A549 (cell line): ENCODE results near the gene UPF3B. TPM values are rescaled to one million over a fixed set of nuclear protein-coding genes. Genes with fewer than 3 reads are reported as not detected.
"Not testable (repeated sequence)": the region's sequence is repeated elsewhere in the genome, so short reads cannot be mapped to it uniquely, and the experiment has no call there.

Source experiments
- ATAC-seq, 2 experiments: fragments of 200-7000 bp in 1 of 2; fragments of >200 bp in 1 of 2; cut with Nextera tagmentation in 1 of 2; cut with Tn5 transposase in 1 of 2; 3 replicates each; pipeline versions ENCODE4 v1.8.0 to v1.9.1; 2018 to 2020; ENCODE audit warnings: mild to moderate bottlenecking in 1 of 2, moderate library complexity in 1 of 2
- CTCF ChIA-PET: fragments of 300-600 bp; sonication (Branson Sonifier 250); formaldehyde crosslinking; extraction: SDS; loops from one replicate; lab custom pipeline; 2021; ENCODE audit warnings: antibody characterized with exemption, inconsistent platforms; lab: Yijun Ruan, JAX
- POLR2A ChIA-PET: fragments of 350-600 bp; formaldehyde crosslinking; extraction: SDS; loops from one replicate; lab custom pipeline; 2021; ENCODE audit warnings: antibody characterized with exemption, inconsistent platforms; lab: Yijun Ruan, JAX
- DNase-seq, 2 experiments: peaks; one replicate each; pipeline versions ENCODE4 v3.0.0 to v3.0.0-alpha.2; 2011 to 2016; ENCODE audit warnings: low read depth in 1 of 2, low spot score in 1 of 2
- FAIRE-seq: peaks from 2 replicates; lab custom pipeline; 2011; peaks lifted over from hg19 to GRCh38; lab: Jason Lieb, UNC
- H3K27ac ChIP-seq, 2 experiments: fragments of >200 bp; sonication (Bioruptor Twin); formaldehyde crosslinking; 3 replicates each; pipeline ENCODE4 v1.5.1; 2016 to 2017
- H3K4me1 ChIP-seq: fragments of >200 bp; sonication (Bioruptor Twin); formaldehyde crosslinking; 3 replicates; pipeline ENCODE4 v1.6.1; 2016
- H3K4me2 ChIP-seq: fragments of >200 bp; sonication (Bioruptor Twin); formaldehyde crosslinking; 3 replicates; pipeline ENCODE4 v1.6.1; 2016
- H3K4me3 ChIP-seq: fragments of >200 bp; sonication (Bioruptor Twin); formaldehyde crosslinking; 3 replicates; pipeline ENCODE4 v1.5.1; 2016
- H3K9me3 ChIP-seq: fragments of >200 bp; sonication (Bioruptor Twin); formaldehyde crosslinking; 3 replicates; pipeline ENCODE4 v1.6.1; 2016
- BHLHE40 ChIP-seq: IDR thresholded peaks from 2 replicates; pipeline ENCODE4 v1.6.1; 2012; ENCODE audit warnings: low read depth, low read length, inconsistent platforms
- CBX2 ChIP-seq: fragments of 200-600 bp; sonication (generic); IDR thresholded peaks from 2 replicates; pipeline ENCODE4 v1.6.1; 2016; ENCODE audit warnings: low read depth, mild to moderate bottlenecking, borderline replicate concordance
- EHF ChIP-seq: fragments of 250-450 bp; sonication (Bioruptor Pico); IDR thresholded peaks from 2 replicates; pipeline ENCODE4 v1.5.0; 2020; ENCODE audit warnings: mild to moderate bottlenecking
- HOXB13 ChIP-seq: fragments of 250-450 bp; sonication (Bioruptor Pico); IDR thresholded peaks from 2 replicates; pipeline ENCODE4 v1.5.0; 2020; ENCODE audit warnings: low read depth, mild to moderate bottlenecking, moderate library complexity
- MAFK ChIP-seq: fragments of 450-650 bp; IDR thresholded peaks from 2 replicates; pipeline ENCODE4 v1.6.1; 2014; ENCODE audit not compliant: partially characterized antibody
- MAZ ChIP-seq: fragments of 150-350 bp; IDR thresholded peaks from 2 replicates; pipeline ENCODE4 v1.6.1; 2014; ENCODE audit warnings: antibody characterized with exemption, low read depth, low read length, borderline replicate concordance
- NFE2L2 ChIP-seq: fragments of 150-350 bp; conservative IDR thresholded peaks from 2 replicates; pipeline ENCODE4 v1.6.1; 2014; ENCODE audit warnings: low read length
- RARB ChIP-seq: fragments of 250-450 bp; sonication (Bioruptor Pico); IDR thresholded peaks from 2 replicates; pipeline ENCODE4 v1.8.0; 2021; ENCODE audit warnings: mild to moderate bottlenecking, moderate library complexity
- SMC3 ChIP-seq: fragments of >200 bp; sonication (Bioruptor Twin); formaldehyde crosslinking; IDR thresholded peaks from 3 replicates; pipeline ENCODE4 v1.6.1; 2018; ENCODE audit warnings: inconsistent platforms
- TP53 ChIP-seq: fragments of 250-450 bp; sonication (Bioruptor Pico); IDR thresholded peaks from 2 replicates; pipeline ENCODE4 v1.5.0; 2021; ENCODE audit warnings: mild to moderate bottlenecking, moderate library complexity
- ZSCAN20 ChIP-seq: fragments of 250-450 bp; sonication (Bioruptor Pico); IDR thresholded peaks from 2 replicates; pipeline ENCODE4 v1.8.0; 2022; ENCODE audit warnings: mild to moderate bottlenecking, moderate library complexity
- WGBS: methylation state at CpG from one replicate; pipeline ENCODE4 v1.1.6; 2017; ENCODE audit errors: missing lambda C conversion rate; 5-methylcytosine and 5-hydroxymethylcytosine counted together
- polyA plus RNA-seq, 4 experiments: library from polyadenylated mRNA; depleted of rRNA in 3 of 4; stranded (reverse); fragments of >200 nt; fragmentation: RNase III in 1 of 4; extraction: RNeasy Plus Mini Kit Qiagen cat#74134 plus additional on column Dnase treatment in 1 of 4; gene quantifications; 2 replicates in 3 of 4; 3 replicates in 1 of 4; pipeline ENCODE4 v1.2.3, GENCODE V29; 2011 to 2017
- TF ChIP-seq, protein P1 (sequence below): IDR thresholded peaks from 2 replicates; pipeline ENCODE4 v1.6.1; 2012
- TF ChIP-seq, protein P2 (sequence below): fragments of 250-450 bp; sonication (Bioruptor Pico); IDR thresholded peaks from 2 replicates; pipeline ENCODE4 v1.5.0; 2020; ENCODE audit warnings: low read depth, mild to moderate bottlenecking, moderate library complexity
- TF ChIP-seq, protein P3 (sequence below): fragments of >200 bp; sonication (Bioruptor Twin); formaldehyde crosslinking; IDR thresholded peaks from 3 replicates; pipeline ENCODE4 v1.5.1; 2016
- TF ChIP-seq, protein P4 (sequence below): fragments of 200-600 bp; sonication (generic); IDR thresholded peaks from 2 replicates; pipeline ENCODE4 v1.6.1; 2016; ENCODE audit warnings: antibody characterized with exemption, mild to moderate bottlenecking, moderate library complexity

Gene UPF3B
- polyA plus RNA-seq, 2 of the 4 experiments (the other 2 are of a cell fraction) = 26.4 to 27.6 TPM

DNA sequence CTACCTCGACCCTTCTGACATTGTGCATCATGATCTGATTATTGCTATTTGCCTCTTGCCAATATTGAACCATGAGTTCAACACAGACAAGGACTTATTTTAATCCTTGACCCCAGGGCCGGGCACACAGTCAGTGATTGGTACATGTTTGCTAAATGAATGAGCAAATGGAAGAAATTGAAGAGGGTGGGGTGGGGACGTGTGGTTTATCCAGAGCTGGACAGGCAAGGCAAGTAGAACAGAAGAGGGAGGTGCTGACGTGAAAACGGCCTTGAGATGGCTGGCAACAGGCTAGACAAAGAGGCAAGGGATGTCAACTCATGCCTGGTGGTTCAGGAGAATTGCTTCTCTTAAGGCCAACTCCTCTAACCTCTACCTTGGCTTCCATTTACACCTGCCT lies 28.5 kb downstream of the UPF3B start:
- H3K9me3 ChIP-seq, ATAC-seq: not testable (repeated sequence)

DNA sequence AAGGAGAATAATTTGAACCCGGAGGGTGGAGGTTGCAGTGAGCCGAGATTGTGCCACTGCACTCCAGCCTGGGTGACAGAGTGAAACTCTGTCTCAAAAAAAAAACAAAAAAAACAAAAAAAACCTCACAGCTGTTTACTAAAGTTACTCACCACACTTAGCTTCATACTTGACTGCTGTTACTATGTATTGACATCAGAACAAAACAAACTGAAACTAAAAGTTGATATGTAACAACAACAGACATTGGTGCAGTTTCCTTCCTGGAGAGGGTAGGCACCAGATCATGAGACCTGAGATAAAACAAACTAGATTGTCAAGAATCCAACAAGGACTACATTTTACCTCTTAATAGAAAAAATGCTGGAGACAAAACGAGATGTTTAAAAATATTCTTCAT lies 31.1 kb downstream of the UPF3B start:
- WGBS = 56% methylated on average over 3 of the region's 3 CpGs
- POLR2A ChIA-PET, H3K4me1 ChIP-seq, FAIRE-seq, H3K27ac ChIP-seq, CTCF ChIA-PET, H3K9me3 ChIP-seq, DNase-seq, H3K4me2 ChIP-seq, H3K4me3 ChIP-seq: not testable (repeated sequence)
- peak in 1 of 2 experiments; percentile 42; a peak in 1 of 6 replicates for ATAC-seq

More for the DNA sequence above, 28.5 kb downstream of the UPF3B start:
- 64% methylated on average over 2 of the region's 5 CpGs for WGBS
- H3K27ac ChIP-seq, H3K4me1 ChIP-seq, CTCF ChIA-PET, DNase-seq, H3K4me3 ChIP-seq, H3K4me2 ChIP-seq, POLR2A ChIA-PET, FAIRE-seq: not testable (repeated sequence)

DNA sequence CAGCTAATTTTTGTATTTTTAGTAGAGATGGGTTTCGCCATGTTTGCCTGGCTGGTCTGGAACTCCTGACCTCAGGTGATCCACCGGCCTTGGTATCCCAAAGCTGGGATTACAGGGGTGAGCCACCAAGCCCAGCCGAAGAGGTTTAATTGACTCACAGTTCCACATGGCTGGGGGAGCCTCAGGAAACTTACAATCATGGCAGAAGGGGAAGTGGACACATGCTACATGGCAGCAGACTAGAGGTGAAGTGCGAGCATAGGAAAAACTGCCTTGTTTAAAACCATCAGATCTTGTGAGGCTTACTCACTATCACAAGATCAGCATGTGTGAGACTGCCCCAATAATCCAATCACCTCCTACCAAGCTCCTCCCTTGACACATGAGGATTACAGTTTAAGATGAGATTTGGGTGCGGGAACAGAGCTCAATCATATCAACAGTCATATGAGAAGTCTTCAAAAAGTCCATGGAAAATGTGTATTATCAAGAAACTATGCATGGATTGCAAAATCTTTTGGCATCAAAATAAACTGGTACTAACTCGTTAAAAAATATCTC lies 35.6 kb downstream of the UPF3B start:
- ATAC-seq (no peak), FAIRE-seq (no peak), DNase-seq (no peak)
- no peak overlapping the region for H3K4me2 ChIP-seq
- 71% methylated on average over 6 of the region's 6 CpGs for WGBS
- H3K27ac ChIP-seq = no peak overlapping the region
- POLR2A ChIA-PET = interaction anchor here (1.2 kb wide), 1 partner anchor 26 kb away, joined by 3 read pairs; the partner anchor contains the start of gene RPL39
- no peaks in the 10 kb centered on the region for H3K4me1 ChIP-seq
- no peak overlapping the region for H3K4me3 ChIP-seq
- TF ChIP-seq, protein P1, sequence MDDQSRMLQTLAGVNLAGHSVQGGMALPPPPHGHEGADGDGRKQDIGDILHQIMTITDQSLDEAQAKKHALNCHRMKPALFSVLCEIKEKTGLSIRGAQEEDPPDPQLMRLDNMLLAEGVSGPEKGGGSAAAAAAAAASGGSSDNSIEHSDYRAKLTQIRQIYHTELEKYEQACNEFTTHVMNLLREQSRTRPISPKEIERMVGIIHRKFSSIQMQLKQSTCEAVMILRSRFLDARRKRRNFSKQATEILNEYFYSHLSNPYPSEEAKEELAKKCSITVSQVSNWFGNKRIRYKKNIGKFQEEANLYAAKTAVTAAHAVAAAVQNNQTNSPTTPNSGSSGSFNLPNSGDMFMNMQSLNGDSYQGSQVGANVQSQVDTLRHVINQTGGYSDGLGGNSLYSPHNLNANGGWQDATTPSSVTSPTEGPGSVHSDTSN = no peak
- TF ChIP-seq TP53 (CRISPR knock-in tag) (no peak), MAFK (no peak), SMC3 (no peak)
- TF ChIP-seq, protein P2, sequence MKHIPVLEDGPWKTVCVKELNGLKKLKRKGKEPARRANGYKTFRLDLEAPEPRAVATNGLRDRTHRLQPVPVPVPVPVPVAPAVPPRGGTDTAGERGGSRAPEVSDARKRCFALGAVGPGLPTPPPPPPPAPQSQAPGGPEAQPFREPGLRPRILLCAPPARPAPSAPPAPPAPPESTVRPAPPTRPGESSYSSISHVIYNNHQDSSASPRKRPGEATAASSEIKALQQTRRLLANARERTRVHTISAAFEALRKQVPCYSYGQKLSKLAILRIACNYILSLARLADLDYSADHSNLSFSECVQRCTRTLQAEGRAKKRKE = no peak
- CTCF ChIA-PET = interaction anchor here (0.7 kb wide), 1 partner anchor 64 kb away, joined by 3 read pairs; no protein-coding TSS in a partner anchor
- H3K9me3 ChIP-seq = no peaks in the 10 kb centered on the region

DNA sequence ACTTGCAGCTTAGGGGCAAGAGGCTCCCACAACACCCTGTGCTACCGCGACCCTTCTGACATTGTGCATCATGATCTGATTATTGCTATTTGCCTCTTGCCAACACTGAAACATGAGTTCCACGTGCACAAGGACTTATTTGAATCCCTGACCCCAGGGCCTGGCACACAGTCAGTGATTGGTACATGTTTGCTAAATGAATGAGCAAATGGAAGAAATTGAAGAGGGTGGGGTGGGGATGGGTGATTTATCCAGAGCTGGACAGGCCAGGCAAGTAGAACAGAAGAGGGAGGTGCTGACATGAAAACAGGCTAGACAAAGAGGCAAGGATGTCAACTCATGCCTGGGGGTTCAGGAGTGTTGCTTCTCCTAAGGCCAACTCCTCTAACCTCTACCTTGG lies 36.5 kb downstream of the UPF3B start:
- ATAC-seq (no peak), FAIRE-seq (no peak), DNase-seq (no peak)
- TF ChIP-seq, protein P3, sequence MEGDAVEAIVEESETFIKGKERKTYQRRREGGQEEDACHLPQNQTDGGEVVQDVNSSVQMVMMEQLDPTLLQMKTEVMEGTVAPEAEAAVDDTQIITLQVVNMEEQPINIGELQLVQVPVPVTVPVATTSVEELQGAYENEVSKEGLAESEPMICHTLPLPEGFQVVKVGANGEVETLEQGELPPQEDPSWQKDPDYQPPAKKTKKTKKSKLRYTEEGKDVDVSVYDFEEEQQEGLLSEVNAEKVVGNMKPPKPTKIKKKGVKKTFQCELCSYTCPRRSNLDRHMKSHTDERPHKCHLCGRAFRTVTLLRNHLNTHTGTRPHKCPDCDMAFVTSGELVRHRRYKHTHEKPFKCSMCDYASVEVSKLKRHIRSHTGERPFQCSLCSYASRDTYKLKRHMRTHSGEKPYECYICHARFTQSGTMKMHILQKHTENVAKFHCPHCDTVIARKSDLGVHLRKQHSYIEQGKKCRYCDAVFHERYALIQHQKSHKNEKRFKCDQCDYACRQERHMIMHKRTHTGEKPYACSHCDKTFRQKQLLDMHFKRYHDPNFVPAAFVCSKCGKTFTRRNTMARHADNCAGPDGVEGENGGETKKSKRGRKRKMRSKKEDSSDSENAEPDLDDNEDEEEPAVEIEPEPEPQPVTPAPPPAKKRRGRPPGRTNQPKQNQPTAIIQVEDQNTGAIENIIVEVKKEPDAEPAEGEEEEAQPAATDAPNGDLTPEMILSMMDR = no peak
- no peak for TF ChIP-seq MAZ
- TF ChIP-seq ZSCAN20 = no peak
- no peak for TF ChIP-seq NFE2L2
- TF ChIP-seq HOXB13 (CRISPR knock-in tag) = no peak
- TF ChIP-seq EHF (CRISPR knock-in tag) = no peak
- TF ChIP-seq, protein P4, sequence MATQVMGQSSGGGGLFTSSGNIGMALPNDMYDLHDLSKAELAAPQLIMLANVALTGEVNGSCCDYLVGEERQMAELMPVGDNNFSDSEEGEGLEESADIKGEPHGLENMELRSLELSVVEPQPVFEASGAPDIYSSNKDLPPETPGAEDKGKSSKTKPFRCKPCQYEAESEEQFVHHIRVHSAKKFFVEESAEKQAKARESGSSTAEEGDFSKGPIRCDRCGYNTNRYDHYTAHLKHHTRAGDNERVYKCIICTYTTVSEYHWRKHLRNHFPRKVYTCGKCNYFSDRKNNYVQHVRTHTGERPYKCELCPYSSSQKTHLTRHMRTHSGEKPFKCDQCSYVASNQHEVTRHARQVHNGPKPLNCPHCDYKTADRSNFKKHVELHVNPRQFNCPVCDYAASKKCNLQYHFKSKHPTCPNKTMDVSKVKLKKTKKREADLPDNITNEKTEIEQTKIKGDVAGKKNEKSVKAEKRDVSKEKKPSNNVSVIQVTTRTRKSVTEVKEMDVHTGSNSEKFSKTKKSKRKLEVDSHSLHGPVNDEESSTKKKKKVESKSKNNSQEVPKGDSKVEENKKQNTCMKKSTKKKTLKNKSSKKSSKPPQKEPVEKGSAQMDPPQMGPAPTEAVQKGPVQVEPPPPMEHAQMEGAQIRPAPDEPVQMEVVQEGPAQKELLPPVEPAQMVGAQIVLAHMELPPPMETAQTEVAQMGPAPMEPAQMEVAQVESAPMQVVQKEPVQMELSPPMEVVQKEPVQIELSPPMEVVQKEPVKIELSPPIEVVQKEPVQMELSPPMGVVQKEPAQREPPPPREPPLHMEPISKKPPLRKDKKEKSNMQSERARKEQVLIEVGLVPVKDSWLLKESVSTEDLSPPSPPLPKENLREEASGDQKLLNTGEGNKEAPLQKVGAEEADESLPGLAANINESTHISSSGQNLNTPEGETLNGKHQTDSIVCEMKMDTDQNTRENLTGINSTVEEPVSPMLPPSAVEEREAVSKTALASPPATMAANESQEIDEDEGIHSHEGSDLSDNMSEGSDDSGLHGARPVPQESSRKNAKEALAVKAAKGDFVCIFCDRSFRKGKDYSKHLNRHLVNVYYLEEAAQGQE = no peak
- TF ChIP-seq SMC3 = no peak
- no peak for TF ChIP-seq RARB (CRISPR knock-in tag)
- no peak for TF ChIP-seq BHLHE40
- no peak for TF ChIP-seq CBX2
- TF ChIP-seq, protein P1 = no peak
- ChIA-PET POLR2A (interaction anchor here (1.2 kb wide), 1 partner anchor 25 kb away, joined by 3 read pairs; the partner anchor contains the start of gene RPL39), CTCF (no interaction called here)
- Histone ChIP-seq H3K4me1 (no peaks in the 10 kb centered on the region), H3K27ac (no peak overlapping the region), H3K9me3 (no peaks in the 10 kb centered on the region), H3K4me3 (no peak overlapping the region), H3K4me2 (no peak overlapping the region)
- 85% methylated on average over 3 of the region's 3 CpGs for WGBS
